Right hindlimb (tissue), 1 donor: ENCODE results near the gene RPRD2.

Experiments
- DNase-seq: peaks from one replicate; pipeline ENCODE4 v3.0.0-alpha.2; 2018

Gene RPRD2

GRCh38 chr1:150474869-150475268 is 110.9 kb downstream of the RPRD2 start:
- no peak for DNase-seq

GRCh38 chr1:150476754-150477153 is 112.8 kb downstream of the RPRD2 start:
- DNase-seq, result no peak

GRCh38 chr1:150477320-150477719 is 113.4 kb downstream of the RPRD2 start:
- no peak for DNase-seq

GRCh38 chr1:150477733-150478132 is 113.8 kb downstream of the RPRD2 start:
- no peak for DNase-seq

- DNase-seq, result no peak
These were observed 115.4 kb downstream of the RPRD2 start for GRCh38 chr1:150479370-150479769.

- no peak for DNase-seq
These were observed 116.0 kb downstream of the RPRD2 start for GRCh38 chr1:150479927-150480352.

- no peak for DNase-seq
These were observed 120.5 kb downstream of the RPRD2 start for GRCh38 chr1:150484431-150484830.

- DNase-seq, result no peak
These were observed 120.9 kb downstream of the RPRD2 start for GRCh38 chr1:150484861-150485260.

- peak; percentile 98 for DNase-seq
These were observed 123.2 kb downstream of the RPRD2 start, which contains the start of gene TARS2 for GRCh38 chr1:150486966-150487762. TSS of gene TARS2 (plus strand) at chr1:150487419. CDS start at chr1:150487451, 32 bp downstream.

GRCh38 chr1:150487763-150488115 is 123.8 kb downstream of the RPRD2 start:
- no peak for DNase-seq

- no peak for DNase-seq
These were observed 129.2 kb downstream of the RPRD2 start for GRCh38 chr1:150493175-150493574.

GRCh38 chr1:150498342-150498741 is 134.4 kb downstream of the RPRD2 start:
- no peak for DNase-seq

GRCh38 chr1:150505431-150505830 is 141.5 kb downstream of the RPRD2 start:
- no peak for DNase-seq

GRCh38 chr1:150507912-150508864 is 144.2 kb downstream of the RPRD2 start, which contains the start of gene ECM1:
TSS of gene ECM1 (plus strand) at chr1:150508109. CDS start at chr1:150508210, 101 bp downstream.
- no peak for DNase-seq

GRCh38 chr1:150508982-150509381 is 145.0 kb downstream of the RPRD2 start:
- no peak for DNase-seq

GRCh38 chr1:150511551-150511950 is 147.6 kb downstream of the RPRD2 start:
- no peak for DNase-seq

GRCh38 chr1:150511985-150512660 is 148.2 kb downstream of the RPRD2 start:
- DNase-seq, result no peak

GRCh38 chr1:150512846-150513245 is 148.9 kb downstream of the RPRD2 start:
- no peak for DNase-seq

GRCh38 chr1:150513351-150513791 is 149.4 kb downstream of the RPRD2 start:
- DNase-seq, result no peak

- DNase-seq, result no peak
These were observed 150.3 kb downstream of the RPRD2 start for GRCh38 chr1:150514260-150514659.

- DNase-seq, result no peak
These were observed 151.0 kb downstream of the RPRD2 start for GRCh38 chr1:150514913-150515327.

GRCh38 chr1:150515328-150516049 is 151.5 kb downstream of the RPRD2 start, which contains the start of gene FALEC:
TSS of gene FALEC (plus strand) at chr1:150515752.
- DNase-seq, result peak; percentile 98
